Lower leg skin (tissue), 3 donors: ENCODE data around the gene ARAP3.

Experiments
- POLR2A ChIP-seq, 2 donors: fragments of 450-650 bp; IDR thresholded peaks; one replicate each; pipeline ENCODE4 v1.6.1; 2016 to 2017; ENCODE audit warnings: antibody characterized with exemption in 2 of 2, mild to moderate bottlenecking in 1 of 2, moderate library complexity in 1 of 2
- TF ChIP-seq, protein P1 (sequence below), 3 donors: fragments of 450-650 bp; IDR thresholded peaks; one replicate each; pipeline ENCODE4 v1.5.1; 2016; ENCODE audit warnings: antibody characterized with exemption in 3 of 3, mild to moderate bottlenecking in 3 of 3, moderate library complexity in 2 of 3

DNA sequence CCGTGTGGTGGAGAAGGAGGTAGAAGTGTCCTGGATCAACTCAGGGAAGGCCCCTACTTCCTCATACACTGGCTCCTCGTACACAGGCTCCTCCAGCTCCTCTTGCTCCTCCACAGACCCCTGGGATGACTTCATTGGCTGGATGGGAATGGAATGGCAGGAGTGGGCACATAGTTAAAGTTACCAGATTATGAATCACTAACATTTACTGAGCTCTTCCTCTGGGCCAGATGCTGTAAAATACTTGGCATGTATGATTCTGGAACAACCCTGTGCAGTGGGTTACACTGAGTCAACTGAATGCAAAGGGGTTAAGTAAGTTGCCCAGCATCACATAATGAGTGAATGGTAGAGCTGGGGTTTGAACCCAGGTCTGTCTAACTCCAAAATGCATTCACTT, 27.7 kb downstream of the ARAP3 start:
- TF ChIP-seq POLR2A (IDR thresholded peaks at IDR 0.05), result no peak
- TF ChIP-seq, protein P1, sequence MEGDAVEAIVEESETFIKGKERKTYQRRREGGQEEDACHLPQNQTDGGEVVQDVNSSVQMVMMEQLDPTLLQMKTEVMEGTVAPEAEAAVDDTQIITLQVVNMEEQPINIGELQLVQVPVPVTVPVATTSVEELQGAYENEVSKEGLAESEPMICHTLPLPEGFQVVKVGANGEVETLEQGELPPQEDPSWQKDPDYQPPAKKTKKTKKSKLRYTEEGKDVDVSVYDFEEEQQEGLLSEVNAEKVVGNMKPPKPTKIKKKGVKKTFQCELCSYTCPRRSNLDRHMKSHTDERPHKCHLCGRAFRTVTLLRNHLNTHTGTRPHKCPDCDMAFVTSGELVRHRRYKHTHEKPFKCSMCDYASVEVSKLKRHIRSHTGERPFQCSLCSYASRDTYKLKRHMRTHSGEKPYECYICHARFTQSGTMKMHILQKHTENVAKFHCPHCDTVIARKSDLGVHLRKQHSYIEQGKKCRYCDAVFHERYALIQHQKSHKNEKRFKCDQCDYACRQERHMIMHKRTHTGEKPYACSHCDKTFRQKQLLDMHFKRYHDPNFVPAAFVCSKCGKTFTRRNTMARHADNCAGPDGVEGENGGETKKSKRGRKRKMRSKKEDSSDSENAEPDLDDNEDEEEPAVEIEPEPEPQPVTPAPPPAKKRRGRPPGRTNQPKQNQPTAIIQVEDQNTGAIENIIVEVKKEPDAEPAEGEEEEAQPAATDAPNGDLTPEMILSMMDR (IDR thresholded peaks at IDR 0.05), result no peak
